GM19452 (cell line): Measurements from ENCODE around the gene RMC1.

Experiments
- ATAC-seq: cut with Tn5 transposase; IDR thresholded peaks from one replicate; pipeline ENCODE4 v1.9.1; 2021; ENCODE audit not compliant: unreplicated experiment

The RMC1 gene

GRCh38 chr18:23578891-23579653 is 75.8 kb downstream of the RMC1 start:
- no peak for ATAC-seq

GRCh38 chr18:23580677-23581367 is 77.5 kb downstream of the RMC1 start:
- no peak for ATAC-seq
